Upper lobe of right lung (tissue), 1 donor: ENCODE data around the gene EPYC. TPM values are rescaled to one million over a fixed set of nuclear protein-coding genes. Genes with fewer than 3 reads are reported as not detected.

Experiments used
- ATAC-seq: fragments of 200-7000 bp; cut with Tn5 transposase; one replicate; pipeline ENCODE4 v1.9.1; 2020; ENCODE audit warnings: mild to moderate bottlenecking, moderate library complexity
- DNase-seq: peaks from one replicate; pipeline ENCODE4 v3.0.0-alpha.2; 2020
- H3K27ac ChIP-seq: fragments of 200-600 bp; one replicate; pipeline ENCODE4 v1.8.0; 2022
- H3K27me3 ChIP-seq: fragments of 200-600 bp; one replicate; pipeline ENCODE4 v1.8.0; 2022; ENCODE audit warnings: mild to moderate bottlenecking
- H3K36me3 ChIP-seq: fragments of 200-600 bp; one replicate; pipeline ENCODE4 v1.8.0; 2022
- H3K4me1 ChIP-seq: fragments of 200-600 bp; one replicate; pipeline ENCODE4 v1.8.0; 2022
- H3K4me3 ChIP-seq: fragments of 200-600 bp; one replicate; pipeline ENCODE4 v1.8.0; 2022; ENCODE audit warnings: mild to moderate bottlenecking
- H3K9me3 ChIP-seq: fragments of 200-600 bp; one replicate; pipeline ENCODE4 v1.8.0; 2022
- intact Hi-C: fragments of 100-400 bp; cut with DNase I; formaldehyde crosslinking; loops from one replicate; pipeline ENCODE4 v1.11.0; 2022
- total RNA-seq: library from RNA; stranded (reverse); fragmentation: NEBNext Ultra II Directional; extraction: Animal tissue kit (Norgen Biotek cat#: 25700); gene quantifications from one replicate; pipeline ENCODE4 v1.2.1, GENCODE V29; 2021
- TF ChIP-seq, protein P1 (sequence below): fragments of 200-600 bp; IDR thresholded peaks from one replicate; pipeline ENCODE4 v1.8.0; 2022; ENCODE audit warnings: antibody characterized with exemption
- donor health status: DM: no; HTN: yes; CAD: no; lungs with severe emphysema.

Gene EPYC
- total RNA-seq, 1 donor from 2014 or later, result not detected

DNA sequence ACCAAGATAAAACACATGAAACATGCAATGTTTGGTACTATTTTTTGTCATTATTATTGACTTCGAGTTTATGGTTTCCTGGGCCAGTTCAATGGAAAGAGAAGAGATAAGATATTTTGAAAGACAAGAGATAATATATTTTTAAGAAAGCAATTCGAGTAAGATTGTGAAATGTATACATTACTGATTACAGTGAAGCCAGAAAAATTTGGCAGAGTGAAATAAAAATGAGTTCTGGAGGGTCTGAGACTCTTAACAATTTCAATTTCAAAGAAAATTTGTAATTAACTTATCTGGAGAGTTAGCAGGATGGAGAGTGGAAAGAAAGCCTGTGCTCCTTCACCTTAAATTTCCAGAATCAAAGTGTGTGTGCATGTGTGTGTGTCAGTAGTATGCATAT lies 67.1 kb downstream of the EPYC start:
- no peaks in the 10 kb centered on the region for H3K9me3 ChIP-seq
- no peaks in the 10 kb centered on the region for H3K36me3 ChIP-seq
- H3K4me3 ChIP-seq, result no peak overlapping the region
- intact Hi-C loops, result no loop called here
- no peaks in the 10 kb centered on the region for H3K4me1 ChIP-seq
- H3K27ac ChIP-seq, result no peak overlapping the region
- no peaks in the 10 kb centered on the region for H3K27me3 ChIP-seq
- TF ChIP-seq, protein P1, sequence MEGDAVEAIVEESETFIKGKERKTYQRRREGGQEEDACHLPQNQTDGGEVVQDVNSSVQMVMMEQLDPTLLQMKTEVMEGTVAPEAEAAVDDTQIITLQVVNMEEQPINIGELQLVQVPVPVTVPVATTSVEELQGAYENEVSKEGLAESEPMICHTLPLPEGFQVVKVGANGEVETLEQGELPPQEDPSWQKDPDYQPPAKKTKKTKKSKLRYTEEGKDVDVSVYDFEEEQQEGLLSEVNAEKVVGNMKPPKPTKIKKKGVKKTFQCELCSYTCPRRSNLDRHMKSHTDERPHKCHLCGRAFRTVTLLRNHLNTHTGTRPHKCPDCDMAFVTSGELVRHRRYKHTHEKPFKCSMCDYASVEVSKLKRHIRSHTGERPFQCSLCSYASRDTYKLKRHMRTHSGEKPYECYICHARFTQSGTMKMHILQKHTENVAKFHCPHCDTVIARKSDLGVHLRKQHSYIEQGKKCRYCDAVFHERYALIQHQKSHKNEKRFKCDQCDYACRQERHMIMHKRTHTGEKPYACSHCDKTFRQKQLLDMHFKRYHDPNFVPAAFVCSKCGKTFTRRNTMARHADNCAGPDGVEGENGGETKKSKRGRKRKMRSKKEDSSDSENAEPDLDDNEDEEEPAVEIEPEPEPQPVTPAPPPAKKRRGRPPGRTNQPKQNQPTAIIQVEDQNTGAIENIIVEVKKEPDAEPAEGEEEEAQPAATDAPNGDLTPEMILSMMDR, result no peak
- ATAC-seq (no peak), DNase-seq (no peak)

DNA sequence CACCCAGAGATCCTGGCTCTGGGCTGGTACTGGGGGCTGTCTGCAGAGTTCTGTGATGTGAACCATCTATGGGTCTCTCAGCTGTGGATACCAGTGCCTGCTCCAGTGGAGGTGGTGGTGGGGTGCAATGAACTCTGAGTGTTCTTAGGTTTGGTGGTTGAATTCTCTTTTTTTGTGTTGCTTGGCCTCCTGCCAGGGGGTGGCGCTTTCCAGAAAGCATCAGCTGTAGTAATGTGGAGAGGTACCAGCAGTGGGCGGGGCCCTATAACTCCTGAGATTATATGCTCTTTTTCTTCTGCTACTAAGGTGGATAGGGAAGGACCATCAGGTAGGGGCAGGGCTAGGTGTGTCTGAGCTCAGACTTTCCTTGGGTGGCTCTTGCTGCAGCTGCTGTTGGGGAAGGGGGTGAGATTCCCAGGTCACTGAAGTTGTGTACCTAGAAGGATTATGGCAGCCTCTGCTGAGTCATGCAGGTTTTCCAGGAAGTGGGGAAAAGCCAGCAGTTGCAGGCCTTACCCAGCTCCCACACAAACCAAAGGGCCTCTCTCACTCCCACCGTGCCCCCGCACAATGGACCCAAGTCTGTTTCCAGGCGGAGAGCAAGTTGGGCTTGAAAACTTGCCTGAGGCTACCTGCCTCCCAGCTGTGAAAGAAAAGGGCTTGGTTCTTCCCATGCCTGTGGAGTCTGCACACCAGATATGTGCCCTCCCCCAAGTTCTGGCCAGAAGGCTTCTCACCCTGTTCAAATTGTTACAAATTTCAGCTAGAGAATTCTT lies 68.4 kb downstream of the EPYC start:
- Histone ChIP-seq H3K4me1 (no peaks in the 10 kb centered on the region), H3K36me3 (no peaks in the 10 kb centered on the region), H3K9me3 (no peaks in the 10 kb centered on the region), H3K27me3 (no peaks in the 10 kb centered on the region), H3K27ac (no peak overlapping the region), H3K4me3 (no peak overlapping the region)
- TF ChIP-seq, protein P1, result no peak
- intact Hi-C loops, result no loop called here
- DNase-seq (no peak), ATAC-seq (no peak)

DNA sequence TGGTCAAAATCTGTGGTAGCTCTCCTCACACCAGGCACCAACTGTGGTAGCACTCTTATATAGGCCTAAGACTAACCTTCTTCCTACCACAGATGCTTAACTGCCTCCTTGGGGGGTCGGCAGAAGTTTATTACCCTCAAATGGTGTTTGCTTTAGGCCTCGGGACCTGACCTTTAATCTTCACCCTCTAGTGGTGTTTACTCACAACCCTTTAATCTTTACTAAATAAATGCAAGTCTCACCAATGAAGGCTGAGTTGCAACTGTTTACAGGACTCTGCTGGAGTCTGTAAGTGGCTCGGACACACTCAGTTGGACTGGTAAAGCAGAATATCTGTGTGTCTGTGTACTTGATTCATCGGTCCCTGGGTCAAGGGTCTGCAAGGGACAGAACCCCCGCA lies 79.2 kb downstream of the EPYC start:
- Histone ChIP-seq H3K27ac (no peak overlapping the region), H3K4me3 (no peak overlapping the region), H3K27me3 (no peaks in the 10 kb centered on the region), H3K36me3 (no peaks in the 10 kb centered on the region), H3K4me1 (peaks cover 4% of the 10 kb centered on the region), H3K9me3 (peaks cover 9% of the 10 kb centered on the region)
- DNase-seq, result no peak
- ATAC-seq, result no peak
- intact Hi-C loops, result no loop called here
- TF ChIP-seq, protein P1, result no peak

DNA sequence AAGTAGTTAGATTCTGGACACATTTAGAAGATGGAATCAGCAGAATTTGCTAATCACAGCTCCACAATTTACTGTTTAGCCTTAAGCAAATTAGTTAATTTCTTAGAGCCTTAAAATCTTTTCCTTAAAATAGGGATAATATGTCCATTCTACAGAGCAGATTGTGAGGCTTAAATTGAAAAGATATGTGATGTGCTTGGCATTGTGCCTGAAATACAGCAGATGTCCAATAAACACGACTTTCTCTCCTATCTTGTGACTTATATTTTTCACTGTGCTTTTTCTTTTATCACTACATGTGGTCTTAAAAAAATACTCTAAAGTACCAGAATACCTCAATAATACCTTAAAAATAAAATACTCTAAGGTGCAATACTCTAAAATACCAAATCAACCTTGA lies 80.4 kb downstream of the EPYC start:
- Histone ChIP-seq H3K27ac (no peak overlapping the region), H3K36me3 (no peaks in the 10 kb centered on the region), H3K4me3 (no peak overlapping the region), H3K9me3 (peaks cover 5% of the 10 kb centered on the region), H3K4me1 (peaks cover 4% of the 10 kb centered on the region), H3K27me3 (no peaks in the 10 kb centered on the region)
- DNase-seq (no peak), ATAC-seq (no peak)
- intact Hi-C loops, result no loop called here
- TF ChIP-seq, protein P1, result no peak

DNA sequence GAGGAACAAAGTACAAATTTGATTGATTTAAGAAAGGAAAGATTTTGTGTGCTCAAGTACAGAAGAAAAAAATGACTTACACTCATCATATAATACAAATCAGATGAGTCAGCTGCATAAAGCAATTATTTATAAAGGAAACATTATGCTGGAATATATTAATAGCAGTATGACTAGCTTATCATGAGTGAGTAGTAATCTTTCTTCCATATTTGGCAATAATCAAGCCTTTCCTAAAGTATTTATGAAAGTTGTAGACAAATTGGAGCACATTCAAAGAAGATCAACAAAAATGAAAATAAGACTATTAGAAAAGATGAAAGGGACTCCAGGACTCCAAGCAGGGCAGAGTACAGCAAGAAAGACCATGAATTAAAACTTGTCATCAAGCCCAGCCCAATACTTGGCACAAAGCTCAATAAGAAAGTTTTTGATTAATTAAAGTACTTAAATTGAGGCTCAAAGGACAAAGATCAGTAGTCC lies 82.6 kb downstream of the EPYC start:
- Histone ChIP-seq H3K9me3 (no peaks in the 10 kb centered on the region), H3K4me3 (no peak overlapping the region), H3K4me1 (peaks cover 4% of the 10 kb centered on the region), H3K27me3 (no peaks in the 10 kb centered on the region), H3K36me3 (no peaks in the 10 kb centered on the region), H3K27ac (no peak overlapping the region)
- ATAC-seq, result no peak
- TF ChIP-seq, protein P1, result no peak
- intact Hi-C loops, result no loop called here
- no peak for DNase-seq
